ENCODE results near the gene AURKB.
"Not testable (repeated sequence)": the region's sequence is repeated elsewhere in the genome, so short reads cannot be mapped to it uniquely, and the experiment has no call there.

The AURKB gene

GRCh38 chr17:8209907-8210760 lies at the start of gene AURKB:
Gene AURKB, minus strand, starts transcription at chr17:8210575. Its CDS starts 351 bp downstream, at chr17:8210224.
- DNase-seq: peak; percentile 62

- no peak for DNase-seq
Observed at GRCh38 chr17:8257801-8258200, 47.4 kb upstream of the AURKB start.

DNA sequence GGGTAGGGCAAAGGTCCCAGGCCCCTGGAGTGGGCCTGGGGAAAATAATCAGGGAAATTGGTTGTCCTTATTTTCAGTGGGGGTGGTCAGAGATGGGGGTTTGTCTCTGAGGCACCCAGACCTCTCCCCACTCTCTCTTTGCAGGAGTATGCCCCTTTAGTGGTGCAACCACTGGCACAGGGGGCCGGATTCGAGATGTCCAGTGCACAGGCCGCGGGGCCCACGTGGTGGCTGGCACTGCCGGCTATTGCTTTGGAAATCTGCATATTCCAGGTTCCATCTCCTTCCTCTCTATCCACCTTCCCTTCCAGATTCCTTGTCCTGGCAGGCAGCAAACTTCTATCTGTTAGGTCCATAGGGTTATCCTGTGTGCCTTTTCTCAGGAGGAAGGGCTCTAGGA lies 46.3 kb upstream of the AURKB start:
- no peak for DNase-seq

- DNase-seq: no peak
Observed at GRCh38 chr17:8256291-8256690, 45.9 kb upstream of the AURKB start.

- DNase-seq: no peak
Observed at GRCh38 chr17:8255499-8255898, 45.1 kb upstream of the AURKB start.

- DNase-seq: no peak
Observed at GRCh38 chr17:8254881-8255280, 44.5 kb upstream of the AURKB start.

GRCh38 chr17:8253801-8254200 lies 43.4 kb upstream of the AURKB start:
- DNase-seq: no peak

DNA sequence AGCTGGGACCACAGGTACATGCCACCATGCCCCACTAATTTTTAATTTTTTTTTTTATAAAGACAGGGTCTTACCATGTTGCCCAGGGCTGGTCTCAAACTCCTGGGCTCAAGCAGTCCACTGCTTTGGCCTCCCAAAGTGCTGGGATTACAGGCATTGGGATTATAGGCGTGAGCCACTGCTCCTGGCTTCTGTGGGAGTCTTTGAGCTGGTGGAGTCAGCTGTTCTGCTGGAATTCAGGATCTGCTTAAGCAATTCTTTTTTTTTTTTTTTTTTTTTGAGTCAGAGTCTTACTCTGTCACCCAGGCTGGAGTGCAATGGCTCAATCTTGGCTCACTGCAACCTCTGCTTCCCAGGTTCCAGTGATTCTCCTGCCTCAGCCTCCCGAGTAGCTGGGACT lies 41.0 kb upstream of the AURKB start:
- DNase-seq: not testable (repeated sequence)

DNA sequence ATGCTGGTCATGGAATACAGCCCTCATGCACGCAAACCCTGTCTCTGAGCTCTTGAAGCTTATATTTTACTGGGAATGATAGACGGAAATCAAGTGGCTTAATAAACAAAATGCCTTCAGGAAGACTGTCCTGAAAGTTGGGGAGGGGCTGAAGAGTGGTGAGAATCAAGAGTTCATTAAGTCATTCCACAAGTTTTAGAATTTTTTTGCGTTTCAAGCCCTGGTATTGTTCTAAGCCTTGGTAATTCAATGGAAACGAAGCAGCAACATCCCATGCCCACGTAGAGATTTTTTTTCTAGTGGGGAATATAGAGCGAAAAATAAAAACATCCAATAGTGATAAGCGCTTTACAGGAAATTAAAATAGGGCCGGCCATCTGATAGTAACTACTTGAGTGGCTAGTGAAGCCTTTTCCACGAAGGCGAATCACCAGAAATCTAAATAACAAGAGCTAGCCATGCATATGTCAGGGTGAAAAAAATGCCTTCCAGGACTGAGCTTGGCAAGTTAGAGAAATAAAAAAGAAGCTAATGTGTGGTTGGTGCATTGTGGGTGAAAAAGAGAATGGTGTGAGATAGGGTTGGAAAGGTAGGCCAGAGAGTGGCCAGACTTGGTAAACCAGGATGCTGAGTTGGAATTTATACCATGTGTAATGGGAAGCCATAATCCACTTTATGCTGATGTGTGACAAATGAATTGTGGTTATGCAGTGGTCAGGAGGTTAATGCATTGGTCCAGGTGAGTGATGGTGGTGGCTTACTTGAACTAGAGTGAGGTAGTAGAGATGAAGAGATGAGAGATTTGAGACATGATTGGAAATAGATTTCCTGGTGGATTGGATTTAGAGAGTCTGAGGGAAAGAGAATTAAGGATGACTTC lies 39.5 kb upstream of the AURKB start:
- no peak for DNase-seq

DNA sequence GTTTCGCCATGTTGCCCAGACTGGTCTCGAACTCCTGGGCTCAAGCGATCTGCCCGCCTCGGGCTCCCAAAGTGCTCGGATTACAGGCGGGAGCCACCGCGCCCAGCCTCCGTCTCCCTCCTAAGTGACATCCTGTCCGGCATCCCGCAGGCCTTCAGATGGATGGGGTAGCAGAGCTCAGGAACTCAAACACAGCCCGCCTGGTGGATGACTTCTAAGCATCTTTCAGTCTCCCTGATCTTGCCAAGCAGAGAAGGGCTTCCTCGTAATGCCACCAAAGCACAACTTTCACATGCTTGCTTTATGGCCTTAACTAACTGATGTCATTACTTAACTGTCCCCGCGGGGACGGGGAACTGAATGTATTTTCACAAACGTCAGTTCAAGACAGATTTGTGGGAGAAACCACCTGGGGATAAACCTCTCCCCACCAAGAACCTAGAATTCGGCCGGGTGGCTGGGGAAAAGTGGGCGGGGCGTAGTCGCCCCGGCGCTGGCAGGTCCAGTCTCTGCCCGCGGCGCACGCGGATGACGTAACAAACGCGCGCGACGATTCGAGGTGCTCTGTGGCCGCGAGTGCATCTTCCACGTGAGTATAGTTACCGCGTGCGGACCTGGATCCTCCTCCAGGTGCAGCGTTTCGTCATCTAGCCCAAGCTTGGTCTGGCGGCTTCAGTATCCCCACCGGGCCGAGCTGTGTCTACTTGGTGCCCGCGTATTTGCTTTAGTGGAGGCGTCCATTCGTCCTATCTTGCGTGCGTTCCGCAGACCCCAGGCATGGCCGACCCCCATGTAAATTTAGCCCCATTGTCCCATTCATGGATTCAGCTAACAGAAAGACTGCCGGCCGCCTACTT lies 38.6 kb upstream of the AURKB start, which contains the start of gene PFAS:
PFAS (plus strand) TSS at position 539 of the 857 bp plus-strand sequence. CDS start 4,649 bp downstream, outside the sequence.
- peak; percentile 39 for DNase-seq

DNA sequence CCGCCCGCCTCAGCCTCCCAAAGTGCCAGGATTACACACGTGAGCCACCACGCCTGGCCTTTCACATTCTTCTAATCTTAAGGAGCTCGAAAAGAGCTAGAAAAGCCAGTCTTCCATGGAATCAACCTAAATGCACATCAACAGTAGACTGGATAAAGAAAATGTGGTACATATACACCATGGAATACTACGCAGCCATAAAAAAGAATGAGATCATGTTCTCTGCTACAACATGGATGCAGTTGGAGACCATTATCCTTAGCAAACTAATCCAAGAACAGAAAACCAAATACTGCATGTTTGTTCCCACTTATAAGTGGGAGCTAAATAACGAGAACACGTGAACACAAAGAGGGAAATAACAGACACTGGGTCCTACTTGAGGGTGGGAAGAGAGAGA lies 34.4 kb upstream of the AURKB start:
- DNase-seq: no peak

DNA sequence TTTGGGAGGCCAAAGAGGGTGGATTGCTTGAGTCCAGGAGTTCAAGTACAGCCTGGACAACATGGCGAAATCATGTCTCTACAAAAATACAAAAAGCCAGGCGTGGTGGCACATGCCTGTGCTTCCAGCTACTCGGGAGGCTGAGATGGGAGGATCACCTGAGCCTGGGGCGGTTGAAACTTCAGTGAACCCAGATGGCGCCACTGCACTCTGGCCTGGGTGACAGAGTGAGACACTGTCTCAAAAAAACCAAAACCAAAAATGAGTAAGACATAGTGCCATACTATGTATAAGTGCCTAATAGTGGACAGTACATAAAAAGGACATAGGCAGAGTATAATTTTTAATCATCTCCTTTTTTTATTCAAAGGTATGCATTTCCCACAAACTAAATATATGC lies 33.5 kb upstream of the AURKB start:
- no peak for DNase-seq

- no peak for DNase-seq
Observed at GRCh38 chr17:8237886-8238285, 27.5 kb upstream of the AURKB start.

DNA sequence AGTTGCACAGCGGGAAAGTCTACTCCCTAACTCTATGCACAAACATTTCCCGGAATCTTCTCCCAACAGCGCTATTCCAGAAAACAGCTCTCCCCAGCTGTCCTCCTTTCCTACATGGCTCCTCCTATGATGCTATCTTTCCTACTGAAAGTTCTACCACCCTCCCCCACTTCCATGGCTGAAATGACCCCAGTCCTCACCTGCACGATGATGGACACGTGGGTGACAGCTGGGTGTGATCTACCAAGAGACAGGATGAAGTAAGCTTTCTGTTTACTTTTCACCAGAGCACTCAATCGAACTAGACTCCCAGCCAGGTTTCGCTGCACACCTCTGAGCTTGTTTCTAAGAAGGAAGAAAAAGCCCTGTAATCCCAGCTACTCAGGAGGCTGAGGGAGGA lies 26.8 kb upstream of the AURKB start:
- DNase-seq: peak; percentile 20

DNA sequence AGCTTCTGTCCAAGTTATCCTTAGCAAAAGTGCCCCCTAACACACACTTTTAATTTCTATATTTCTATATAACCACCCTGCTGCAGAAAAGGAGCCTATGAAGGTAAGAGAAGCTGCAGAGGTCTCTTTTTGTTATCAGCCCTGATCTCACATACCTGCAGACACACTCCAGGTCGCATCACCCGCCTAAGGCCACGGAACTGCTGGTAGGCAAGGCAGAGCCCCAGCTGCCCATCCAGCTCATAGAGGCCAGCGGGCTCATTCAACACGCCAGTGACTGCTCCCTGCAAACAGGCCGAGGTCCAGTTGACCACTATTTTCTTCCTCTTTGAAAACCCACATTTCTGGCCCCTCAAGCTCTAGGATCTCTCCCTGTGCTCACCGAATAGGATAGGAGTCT lies 25.3 kb upstream of the AURKB start:
- DNase-seq: no peak

DNA sequence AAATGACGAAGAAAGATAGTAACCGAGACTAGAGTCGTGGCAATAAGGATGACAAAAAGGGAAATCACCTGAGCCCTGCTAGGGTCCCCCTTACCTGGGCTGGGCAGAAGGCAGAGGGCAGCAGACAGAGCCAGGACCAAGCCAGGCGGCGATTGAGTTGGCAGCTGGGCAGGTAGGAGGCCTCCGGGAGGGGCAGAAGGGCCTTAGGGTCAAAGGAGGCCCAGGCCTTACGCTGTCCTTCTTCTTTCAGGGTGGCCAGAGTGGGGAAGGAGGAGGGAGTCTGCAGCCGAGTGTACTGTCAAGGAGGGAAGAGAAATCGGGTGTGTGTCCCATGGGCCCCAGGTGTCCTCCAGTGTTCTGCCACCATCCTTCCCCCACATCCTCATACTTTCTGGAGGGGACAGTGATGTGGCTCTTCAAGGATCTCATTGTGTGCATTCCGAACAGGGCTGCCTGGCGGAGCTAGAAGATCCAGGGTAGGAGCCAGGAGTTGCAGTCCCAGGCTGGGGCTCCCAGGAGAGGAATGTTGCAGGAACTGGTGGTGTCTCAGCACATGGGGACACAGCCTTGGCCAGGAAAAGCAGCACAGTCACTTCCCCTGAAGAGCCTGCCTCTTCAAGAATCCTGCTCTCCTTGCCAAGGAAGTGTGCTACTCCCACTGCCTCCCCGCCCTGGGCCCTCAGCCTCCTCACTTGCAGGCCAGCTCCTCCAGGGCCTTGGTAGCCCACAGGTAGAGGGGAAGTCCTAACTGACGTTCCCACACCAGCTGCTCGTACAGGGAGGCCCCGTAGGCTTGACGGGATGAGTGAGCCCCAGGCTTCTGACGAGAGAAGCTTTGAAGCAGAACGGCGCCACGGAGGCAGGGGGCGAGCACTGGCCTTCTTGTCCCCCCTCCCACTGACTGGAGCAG lies 24.2 kb upstream of the AURKB start:
- no peak for DNase-seq

GRCh38 chr17:8231701-8232100 lies 21.3 kb upstream of the AURKB start:
- DNase-seq: no peak

DNA sequence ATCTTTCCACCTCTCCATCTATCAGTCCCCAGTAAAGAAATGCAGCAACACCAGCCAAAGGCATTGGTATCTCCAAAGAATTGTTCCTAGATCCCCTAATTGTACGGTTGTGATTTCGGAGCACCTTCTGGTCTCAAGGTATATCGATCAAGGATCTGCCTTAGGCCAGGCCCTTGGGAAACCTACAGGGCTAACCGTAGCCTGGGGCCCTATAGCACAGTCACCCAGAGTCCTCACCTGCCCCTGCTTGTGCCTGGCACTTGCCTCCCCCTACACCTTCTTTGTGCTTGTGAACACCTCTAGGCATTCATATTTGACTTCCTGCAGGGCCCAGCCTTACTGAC lies 16.8 kb upstream of the AURKB start:
- DNase-seq: no peak

DNA sequence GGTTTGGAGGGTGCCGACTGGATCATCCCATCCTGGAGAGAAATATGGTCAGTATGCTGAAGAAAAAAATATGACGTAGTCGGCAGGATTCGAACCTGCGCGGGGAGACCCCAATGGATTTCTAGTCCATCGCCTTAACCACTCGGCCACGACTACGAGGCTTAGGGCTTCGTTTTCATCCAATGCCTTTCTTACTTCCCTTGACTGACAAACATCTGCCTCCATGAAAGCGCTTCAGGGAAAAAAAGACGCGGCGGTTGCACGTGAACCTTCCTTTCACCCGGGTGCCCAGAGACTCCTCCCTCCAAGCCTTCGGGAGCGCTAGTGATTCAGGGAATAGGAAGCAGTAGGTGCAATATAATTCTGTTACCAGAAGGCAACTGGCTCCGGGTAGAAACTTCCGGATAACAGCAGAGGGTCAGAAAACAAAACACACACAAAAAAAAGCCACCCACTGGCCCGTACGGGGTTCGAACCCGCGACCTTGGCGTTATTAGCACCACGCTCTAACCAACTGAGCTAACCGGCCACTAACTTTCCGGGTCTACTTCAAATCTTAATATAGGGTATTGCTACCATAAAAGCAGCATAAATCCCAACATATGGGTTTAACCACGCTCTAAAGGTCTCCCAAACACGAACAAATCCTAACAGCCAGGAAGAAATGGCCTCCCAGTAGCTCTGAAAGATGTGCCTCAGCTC lies 16.3 kb upstream of the AURKB start:
- DNase-seq: no peak

DNA sequence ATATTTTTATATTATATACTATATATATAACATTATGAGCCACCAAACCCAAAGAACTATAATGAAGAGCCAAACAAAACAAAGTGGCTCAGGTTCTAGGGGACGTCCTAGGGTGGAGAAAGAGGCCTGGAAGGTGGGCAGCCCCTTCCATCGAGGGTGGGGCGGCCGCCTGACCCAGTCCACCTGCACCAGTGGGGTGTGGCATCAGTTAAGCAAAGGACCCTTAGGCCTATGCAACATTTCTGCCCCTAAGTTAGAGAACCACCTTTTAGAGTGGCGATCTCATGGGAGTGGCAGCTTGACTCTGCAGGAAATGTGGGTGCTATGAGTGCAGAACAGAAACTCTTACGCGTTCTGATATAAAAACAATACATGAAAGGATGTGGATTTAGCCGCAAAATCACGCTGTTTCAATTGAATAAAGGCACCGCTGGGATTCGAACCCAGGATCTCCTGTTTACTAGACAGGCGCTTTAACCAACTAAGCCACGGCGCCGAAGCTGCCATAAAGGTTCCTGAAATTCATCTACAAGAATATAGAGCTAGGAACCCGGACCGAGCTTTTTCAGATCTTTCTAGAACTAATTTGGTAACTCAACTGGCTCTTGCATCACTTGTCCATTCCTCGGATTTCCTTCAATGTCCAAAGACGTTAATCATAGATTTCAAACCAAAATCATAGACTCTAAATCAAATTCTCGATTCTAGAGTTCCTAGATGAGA lies 15.6 kb upstream of the AURKB start:
- DNase-seq: no peak
